Lower leg skin (tissue), 3 donors: Measurements from ENCODE around the gene TSNAXIP1.

Experiments
- CTCF ChIP-seq, 3 donors: fragments of 450-650 bp; IDR thresholded peaks; one replicate each; pipeline ENCODE4 v1.5.1; 2016; ENCODE audit warnings: antibody characterized with exemption in 3 of 3, mild to moderate bottlenecking in 3 of 3, moderate library complexity in 2 of 3
- POLR2A ChIP-seq, 2 donors: fragments of 450-650 bp; IDR thresholded peaks; one replicate each; pipeline ENCODE4 v1.6.1; 2016 to 2017; ENCODE audit warnings: antibody characterized with exemption in 2 of 2, mild to moderate bottlenecking in 1 of 2, moderate library complexity in 1 of 2

- TF ChIP-seq CTCF (IDR thresholded peaks at IDR 0.05) (no peak), POLR2A (IDR thresholded peaks at IDR 0.05) (no peak)
Observed at GRCh38 chr16:67833030-67833414, 26.3 kb downstream of the TSNAXIP1 start.
